T follicular helper cell (primary cell): ENCODE results near the gene RAD23B.

Experiments used
- DNase-seq: peaks from one replicate; pipeline ENCODE4 v3.0.0-alpha.2; 2020; ENCODE audit warnings: low read depth

Gene RAD23B

DNA sequence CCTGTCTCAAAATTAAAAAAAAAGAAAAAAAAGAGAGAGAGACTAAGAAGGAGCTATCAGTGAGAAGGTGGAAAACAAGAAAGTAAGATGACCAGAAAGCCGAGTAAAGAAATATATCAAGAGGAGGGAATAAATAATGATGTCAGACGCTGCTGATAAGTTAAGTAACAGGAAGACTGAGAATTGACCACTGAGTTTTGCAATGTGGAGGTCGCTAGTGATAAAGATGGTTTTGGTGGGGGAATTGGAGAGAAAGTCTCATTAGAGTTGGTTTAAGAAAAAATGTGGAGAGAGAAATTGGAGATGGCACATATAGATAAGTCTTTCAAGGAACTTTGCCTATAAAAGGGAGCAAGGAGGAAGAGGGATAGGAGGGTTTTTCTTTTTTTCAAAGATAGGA, 91.9 kb downstream of the RAD23B start:
- DNase-seq = no peak

DNA sequence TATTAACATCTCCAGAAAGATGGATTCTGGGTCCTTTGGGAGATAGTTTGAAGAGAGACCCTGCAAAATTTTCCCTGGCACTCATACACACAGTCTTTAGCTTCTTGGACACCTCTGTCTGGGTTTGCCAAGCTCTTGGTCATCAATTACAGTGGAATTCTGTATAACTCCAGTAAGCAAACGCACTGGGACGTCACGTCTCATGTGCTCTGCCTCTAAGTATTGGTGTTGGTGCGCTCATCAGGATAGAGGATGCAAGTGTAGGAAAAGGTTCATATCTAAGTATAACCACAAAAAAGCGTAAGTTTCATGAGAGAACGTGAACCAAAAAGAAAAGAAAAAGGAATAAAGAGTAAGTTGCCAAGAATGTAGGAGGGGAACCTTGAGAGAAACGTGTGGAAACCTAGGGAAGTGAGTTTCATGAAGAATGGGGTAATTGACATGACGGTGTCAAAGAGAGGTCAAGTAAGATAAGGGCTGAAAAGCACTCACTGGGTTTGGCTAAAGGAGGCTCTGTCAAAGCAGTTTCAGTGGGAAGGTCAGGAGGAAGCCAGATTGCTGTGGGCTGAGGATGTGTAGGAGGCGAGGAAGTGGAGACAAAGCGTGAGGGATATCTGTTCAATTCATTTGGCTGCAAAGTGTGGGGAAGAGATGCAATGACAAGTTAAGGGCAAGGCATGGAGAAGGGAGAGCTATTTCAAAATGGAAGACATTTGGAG, 92.7 kb downstream of the RAD23B start:
- DNase-seq = no peak

DNA sequence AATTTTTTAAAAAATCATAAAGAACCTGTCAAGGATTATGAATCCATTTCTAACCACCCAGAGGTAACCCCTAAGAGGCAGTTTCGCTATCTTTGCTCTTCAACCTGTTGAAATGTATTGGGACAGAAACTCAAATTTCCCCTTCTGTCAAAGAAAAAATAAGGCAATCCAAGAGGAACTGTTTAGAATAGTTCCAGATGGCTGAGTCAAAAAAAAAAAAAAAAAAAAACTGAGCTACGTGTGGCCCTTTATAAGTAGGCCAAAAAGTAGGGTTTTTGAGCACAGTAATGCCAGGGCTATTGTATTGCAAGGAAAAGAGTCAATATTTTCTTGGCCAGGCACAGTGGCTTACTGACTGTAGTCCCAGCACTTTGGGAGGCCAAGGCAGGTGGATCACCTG, 94.9 kb downstream of the RAD23B start:
- DNase-seq = no peak
